OCI-LY1 (cell line): Measurements from ENCODE around the gene LIMS2.

ENCODE experiments used
- EZH2 ChIP-seq: fragments of 200-600 bp; sonication (generic), shearing (Covaris generic); IDR thresholded peaks from 2 replicates; pipeline ENCODE4 v1.8.0; 2017; ENCODE audit warnings: borderline replicate concordance, mixed run types, mild to moderate bottlenecking, antibody characterized with exemption, low read length, moderate library complexity, mixed read lengths
- TF ChIP-seq, protein P1 (sequence below): fragments of 200-600 bp; sonication (generic), shearing (Covaris generic); IDR thresholded peaks from 2 replicates; pipeline ENCODE4 v1.5.1; 2017; ENCODE audit warnings: mild to moderate bottlenecking, antibody characterized with exemption, low read length, moderate library complexity, mixed read lengths

DNA sequence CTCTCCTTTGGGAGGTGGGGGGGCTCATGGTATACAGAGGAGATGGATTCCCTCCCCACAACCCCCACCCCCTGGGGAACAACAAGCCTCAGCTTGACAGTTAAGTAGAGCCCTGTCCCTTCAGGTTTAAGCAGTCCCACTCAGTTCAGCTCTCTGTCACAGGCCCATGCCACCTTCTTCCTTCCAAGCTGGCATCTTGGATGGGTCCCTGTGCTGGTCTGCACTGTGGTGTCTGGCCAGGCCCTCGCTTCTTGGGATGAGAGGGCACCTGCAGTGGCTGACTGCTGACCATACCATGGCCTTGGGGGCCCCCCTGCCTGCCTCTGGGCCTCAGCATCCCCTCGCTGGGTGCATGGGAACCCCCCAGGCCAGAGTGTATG is 49.8 kb downstream of the LIMS2 start:
- TF ChIP-seq EZH2: no peak
- TF ChIP-seq, protein P1, sequence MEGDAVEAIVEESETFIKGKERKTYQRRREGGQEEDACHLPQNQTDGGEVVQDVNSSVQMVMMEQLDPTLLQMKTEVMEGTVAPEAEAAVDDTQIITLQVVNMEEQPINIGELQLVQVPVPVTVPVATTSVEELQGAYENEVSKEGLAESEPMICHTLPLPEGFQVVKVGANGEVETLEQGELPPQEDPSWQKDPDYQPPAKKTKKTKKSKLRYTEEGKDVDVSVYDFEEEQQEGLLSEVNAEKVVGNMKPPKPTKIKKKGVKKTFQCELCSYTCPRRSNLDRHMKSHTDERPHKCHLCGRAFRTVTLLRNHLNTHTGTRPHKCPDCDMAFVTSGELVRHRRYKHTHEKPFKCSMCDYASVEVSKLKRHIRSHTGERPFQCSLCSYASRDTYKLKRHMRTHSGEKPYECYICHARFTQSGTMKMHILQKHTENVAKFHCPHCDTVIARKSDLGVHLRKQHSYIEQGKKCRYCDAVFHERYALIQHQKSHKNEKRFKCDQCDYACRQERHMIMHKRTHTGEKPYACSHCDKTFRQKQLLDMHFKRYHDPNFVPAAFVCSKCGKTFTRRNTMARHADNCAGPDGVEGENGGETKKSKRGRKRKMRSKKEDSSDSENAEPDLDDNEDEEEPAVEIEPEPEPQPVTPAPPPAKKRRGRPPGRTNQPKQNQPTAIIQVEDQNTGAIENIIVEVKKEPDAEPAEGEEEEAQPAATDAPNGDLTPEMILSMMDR: no peak
